Activated CD4-positive, alpha-beta T cell treated with anti-CD3 and anti-CD28 coated beads, Interleukin-2, Interleukin-6, amounts not matched to agents 100 ng/mL and 50 ng/mL, durations not matched to agents 16 hours and 8 hours (primary cell): ENCODE results near the gene MYO9B.

Experiments used
- DNase-seq: peaks from one replicate; pipeline ENCODE4 v3.0.0-alpha.2; 2020

MYO9B gene

GRCh38 chr19:17075035-17075863 is at the start of gene MYO9B, which contains the start of gene HAUS8:
MYO9B (plus strand) TSS chr19:17075777; CDS start chr19:17101718, 25,941 bp downstream.
HAUS8 (minus strand) TSS chr19:17075452; CDS start chr19:17075422, 30 bp downstream.
- peak; percentile 100 for DNase-seq

GRCh38 chr19:17025991-17026658 is 49.5 kb upstream of the MYO9B start:
- DNase-seq, result no peak

- no peak for DNase-seq
Measured at GRCh38 chr19:17026706-17027534, 48.7 kb upstream of the MYO9B start, which contains the start of gene CPAMD8. CPAMD8 (minus strand) TSS chr19:17026810; CDS start chr19:17026642, 168 bp downstream.

GRCh38 chr19:17027535-17027975 is 48.0 kb upstream of the MYO9B start:
- no peak for DNase-seq

GRCh38 chr19:17031741-17032140 is 43.8 kb upstream of the MYO9B start:
- no peak for DNase-seq

- no peak for DNase-seq
Measured at GRCh38 chr19:17035842-17036424, 39.6 kb upstream of the MYO9B start.

- no peak for DNase-seq
Measured at GRCh38 chr19:17036640-17037039, 38.9 kb upstream of the MYO9B start.

GRCh38 chr19:17037184-17037583 is 38.4 kb upstream of the MYO9B start:
- DNase-seq, result no peak

GRCh38 chr19:17037966-17038500 is 37.5 kb upstream of the MYO9B start:
- DNase-seq, result no peak

- DNase-seq, result no peak
Measured at GRCh38 chr19:17041976-17042375, 33.6 kb upstream of the MYO9B start.

GRCh38 chr19:17043744-17044143 is 31.8 kb upstream of the MYO9B start:
- no peak for DNase-seq

- no peak for DNase-seq
Measured at GRCh38 chr19:17045907-17046502, 29.6 kb upstream of the MYO9B start.

- no peak for DNase-seq
Measured at GRCh38 chr19:17048885-17049453, 26.6 kb upstream of the MYO9B start.

- DNase-seq, result no peak
Measured at GRCh38 chr19:17049711-17050280, 25.8 kb upstream of the MYO9B start.

GRCh38 chr19:17052439-17052838 is 23.1 kb upstream of the MYO9B start:
- DNase-seq, result peak; percentile 16

GRCh38 chr19:17054746-17055145 is 20.8 kb upstream of the MYO9B start:
- DNase-seq, result no peak

- DNase-seq, result no peak
Measured at GRCh38 chr19:17055636-17056035, 19.9 kb upstream of the MYO9B start.

- DNase-seq, result no peak
Measured at GRCh38 chr19:17058236-17058635, 17.3 kb upstream of the MYO9B start.

GRCh38 chr19:17060802-17061201 is 14.8 kb upstream of the MYO9B start:
- DNase-seq, result no peak

GRCh38 chr19:17061205-17061604 is 14.4 kb upstream of the MYO9B start:
- no peak for DNase-seq

- no peak for DNase-seq
Measured at GRCh38 chr19:17061691-17062090, 13.9 kb upstream of the MYO9B start.
